ENCODE measurements around the gene SPATA18.
"Not testable (repeated sequence)": the region's sequence is repeated elsewhere in the genome, so short reads cannot be mapped to it uniquely, and the experiment has no call there.

The SPATA18 gene

DNA sequence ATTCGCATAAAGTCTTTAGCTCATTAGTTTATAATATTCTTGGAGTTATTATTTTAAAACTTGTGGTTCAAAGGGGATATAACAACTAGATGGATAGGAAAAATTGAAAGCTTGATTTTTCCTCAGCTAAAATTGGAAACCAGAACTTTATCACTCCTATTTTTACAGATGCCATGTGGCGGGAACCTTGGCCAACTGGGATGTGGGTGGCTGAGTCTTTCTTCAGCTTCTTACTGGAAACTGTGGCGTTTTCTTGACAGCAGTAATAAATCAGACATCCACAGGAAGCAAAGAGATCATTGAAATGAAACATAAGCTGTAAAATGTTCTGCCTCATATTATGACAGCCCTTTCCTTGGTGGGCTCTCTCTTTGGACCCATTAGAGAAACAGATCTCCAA, 84.1 kb downstream of the SPATA18 start:
- H3K27ac ChIP-seq (replicated peaks) = no peak overlapping the region
- no peak for DNase-seq (ENCODE audit: low read depth in 1 of 2, low spot score in 1 of 2)
- H3K27me3 ChIP-seq (ENCODE audit: insufficient read depth, poor library complexity, severe bottlenecking) = no peaks in the 10 kb centered on the region
- H3K4me3 ChIP-seq (replicated peaks; ENCODE audit: insufficient read depth, low read length) = no peak overlapping the region
- TF ChIP-seq, protein P1, sequence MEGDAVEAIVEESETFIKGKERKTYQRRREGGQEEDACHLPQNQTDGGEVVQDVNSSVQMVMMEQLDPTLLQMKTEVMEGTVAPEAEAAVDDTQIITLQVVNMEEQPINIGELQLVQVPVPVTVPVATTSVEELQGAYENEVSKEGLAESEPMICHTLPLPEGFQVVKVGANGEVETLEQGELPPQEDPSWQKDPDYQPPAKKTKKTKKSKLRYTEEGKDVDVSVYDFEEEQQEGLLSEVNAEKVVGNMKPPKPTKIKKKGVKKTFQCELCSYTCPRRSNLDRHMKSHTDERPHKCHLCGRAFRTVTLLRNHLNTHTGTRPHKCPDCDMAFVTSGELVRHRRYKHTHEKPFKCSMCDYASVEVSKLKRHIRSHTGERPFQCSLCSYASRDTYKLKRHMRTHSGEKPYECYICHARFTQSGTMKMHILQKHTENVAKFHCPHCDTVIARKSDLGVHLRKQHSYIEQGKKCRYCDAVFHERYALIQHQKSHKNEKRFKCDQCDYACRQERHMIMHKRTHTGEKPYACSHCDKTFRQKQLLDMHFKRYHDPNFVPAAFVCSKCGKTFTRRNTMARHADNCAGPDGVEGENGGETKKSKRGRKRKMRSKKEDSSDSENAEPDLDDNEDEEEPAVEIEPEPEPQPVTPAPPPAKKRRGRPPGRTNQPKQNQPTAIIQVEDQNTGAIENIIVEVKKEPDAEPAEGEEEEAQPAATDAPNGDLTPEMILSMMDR (IDR thresholded peaks at IDR 0.05; ENCODE audit: insufficient read depth, low read length) = no peak
- no peak for TF ChIP-seq SPI1 (IDR thresholded peaks at IDR 0.05; ENCODE audit: borderline replicate concordance, low read depth)
- TF ChIP-seq, protein P2, sequence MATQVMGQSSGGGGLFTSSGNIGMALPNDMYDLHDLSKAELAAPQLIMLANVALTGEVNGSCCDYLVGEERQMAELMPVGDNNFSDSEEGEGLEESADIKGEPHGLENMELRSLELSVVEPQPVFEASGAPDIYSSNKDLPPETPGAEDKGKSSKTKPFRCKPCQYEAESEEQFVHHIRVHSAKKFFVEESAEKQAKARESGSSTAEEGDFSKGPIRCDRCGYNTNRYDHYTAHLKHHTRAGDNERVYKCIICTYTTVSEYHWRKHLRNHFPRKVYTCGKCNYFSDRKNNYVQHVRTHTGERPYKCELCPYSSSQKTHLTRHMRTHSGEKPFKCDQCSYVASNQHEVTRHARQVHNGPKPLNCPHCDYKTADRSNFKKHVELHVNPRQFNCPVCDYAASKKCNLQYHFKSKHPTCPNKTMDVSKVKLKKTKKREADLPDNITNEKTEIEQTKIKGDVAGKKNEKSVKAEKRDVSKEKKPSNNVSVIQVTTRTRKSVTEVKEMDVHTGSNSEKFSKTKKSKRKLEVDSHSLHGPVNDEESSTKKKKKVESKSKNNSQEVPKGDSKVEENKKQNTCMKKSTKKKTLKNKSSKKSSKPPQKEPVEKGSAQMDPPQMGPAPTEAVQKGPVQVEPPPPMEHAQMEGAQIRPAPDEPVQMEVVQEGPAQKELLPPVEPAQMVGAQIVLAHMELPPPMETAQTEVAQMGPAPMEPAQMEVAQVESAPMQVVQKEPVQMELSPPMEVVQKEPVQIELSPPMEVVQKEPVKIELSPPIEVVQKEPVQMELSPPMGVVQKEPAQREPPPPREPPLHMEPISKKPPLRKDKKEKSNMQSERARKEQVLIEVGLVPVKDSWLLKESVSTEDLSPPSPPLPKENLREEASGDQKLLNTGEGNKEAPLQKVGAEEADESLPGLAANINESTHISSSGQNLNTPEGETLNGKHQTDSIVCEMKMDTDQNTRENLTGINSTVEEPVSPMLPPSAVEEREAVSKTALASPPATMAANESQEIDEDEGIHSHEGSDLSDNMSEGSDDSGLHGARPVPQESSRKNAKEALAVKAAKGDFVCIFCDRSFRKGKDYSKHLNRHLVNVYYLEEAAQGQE (IDR thresholded peaks at IDR 0.05; ENCODE audit: insufficient replicate concordance, low read depth) = no peak
- TF ChIP-seq POLR2AphosphoS5 (IDR thresholded peaks at IDR 0.05; ENCODE audit: low read depth) = no peak
- TF ChIP-seq GABPA (IDR thresholded peaks at IDR 0.05; ENCODE audit: low read depth) = no peak

DNA sequence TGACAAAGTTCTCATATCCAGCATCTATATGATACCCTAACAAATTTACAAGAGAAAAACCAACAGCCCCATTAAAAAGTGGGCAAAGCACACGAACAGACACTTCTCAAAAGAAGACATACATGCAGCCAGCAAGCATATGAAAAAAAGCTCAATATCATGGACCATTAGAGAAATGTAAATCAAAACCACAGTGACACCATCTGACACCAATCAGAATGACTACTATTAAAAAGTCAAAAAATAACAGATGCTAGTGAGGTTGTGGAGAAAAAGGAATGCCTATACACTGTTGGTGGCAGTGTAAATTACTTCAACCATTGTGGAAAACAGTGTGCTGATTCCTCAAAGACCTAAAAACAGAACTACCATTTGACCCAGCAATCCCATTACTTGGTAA, 86.0 kb downstream of the SPATA18 start:
- H3K27ac ChIP-seq (replicated peaks); H3K27me3 ChIP-seq (ENCODE audit: insufficient read depth, poor library complexity, severe bottlenecking); H3K4me3 ChIP-seq (replicated peaks; ENCODE audit: insufficient read depth, low read length); DNase-seq (ENCODE audit: low read depth in 1 of 2, low spot score in 1 of 2): not testable (repeated sequence)

DNA sequence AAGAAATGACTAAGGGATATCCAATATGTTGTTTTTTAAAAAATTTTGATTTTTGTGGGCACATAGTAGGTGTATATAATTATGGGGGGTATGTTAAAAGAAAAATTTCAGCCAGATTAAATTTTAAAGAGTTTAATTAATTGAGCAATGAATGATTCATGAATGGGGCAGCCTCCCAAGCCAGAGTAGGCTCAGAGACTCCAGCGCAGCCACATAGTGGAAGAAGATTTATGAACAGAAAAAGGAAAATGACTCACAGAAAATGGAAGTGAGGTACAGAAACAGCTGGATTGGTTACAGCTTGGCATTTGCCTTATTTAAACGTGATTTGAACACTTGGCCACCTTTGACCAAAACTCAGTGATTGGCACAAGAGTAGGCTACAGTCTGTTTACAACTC, 91.7 kb downstream of the SPATA18 start:
- Histone ChIP-seq H3K27me3 (ENCODE audit: insufficient read depth, poor library complexity, severe bottlenecking) (no peaks in the 10 kb centered on the region), H3K4me3 (replicated peaks; ENCODE audit: insufficient read depth, low read length) (no peak overlapping the region), H3K27ac (replicated peaks) (no peak overlapping the region)
- peak in 1 of 2 experiments; percentile 1 for DNase-seq (ENCODE audit: low read depth in 1 of 2, low spot score in 1 of 2)
- TF ChIP-seq, protein P1 (IDR thresholded peaks at IDR 0.05; ENCODE audit: insufficient read depth, low read length) = no peak
- TF ChIP-seq POLR2AphosphoS5 (IDR thresholded peaks at IDR 0.05; ENCODE audit: low read depth) (no peak), SPI1 (IDR thresholded peaks at IDR 0.05; ENCODE audit: borderline replicate concordance, low read depth) (no peak), GABPA (IDR thresholded peaks at IDR 0.05; ENCODE audit: low read depth) (no peak)
- TF ChIP-seq, protein P2 (IDR thresholded peaks at IDR 0.05; ENCODE audit: insufficient replicate concordance, low read depth) = no peak

DNA sequence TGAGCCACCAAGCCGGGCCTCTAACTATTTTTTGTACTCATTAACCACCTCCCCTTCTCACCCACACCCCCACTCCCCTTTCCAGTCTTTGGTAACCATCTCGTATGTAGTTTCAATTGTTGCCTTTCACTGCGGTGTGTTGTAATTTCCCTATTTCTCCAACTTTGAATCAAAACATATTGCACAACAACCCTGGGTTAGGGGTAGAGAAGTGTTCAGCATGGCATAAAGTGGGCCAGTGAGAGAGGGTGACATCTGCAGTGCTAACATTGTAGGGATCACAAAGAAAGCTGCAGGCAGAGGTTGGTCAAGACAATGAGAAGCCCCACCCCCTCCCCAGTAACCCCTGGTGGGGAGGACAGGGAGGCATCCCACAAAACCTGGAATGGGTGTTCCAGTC, 92.7 kb downstream of the SPATA18 start:
- Histone ChIP-seq H3K27ac (replicated peaks) (no peak overlapping the region), H3K27me3 (ENCODE audit: insufficient read depth, poor library complexity, severe bottlenecking) (no peaks in the 10 kb centered on the region), H3K4me3 (replicated peaks; ENCODE audit: insufficient read depth, low read length) (no peak overlapping the region)
- peak; percentile 40 to 69 for DNase-seq (ENCODE audit: low read depth in 1 of 2, low spot score in 1 of 2)
- TF ChIP-seq POLR2AphosphoS5 (IDR thresholded peaks at IDR 0.05; ENCODE audit: low read depth) (0 out of 2 replicates have a peak, but pooled peaks have one; percentile 18), GABPA (IDR thresholded peaks at IDR 0.05; ENCODE audit: low read depth) (no peak)

DNA sequence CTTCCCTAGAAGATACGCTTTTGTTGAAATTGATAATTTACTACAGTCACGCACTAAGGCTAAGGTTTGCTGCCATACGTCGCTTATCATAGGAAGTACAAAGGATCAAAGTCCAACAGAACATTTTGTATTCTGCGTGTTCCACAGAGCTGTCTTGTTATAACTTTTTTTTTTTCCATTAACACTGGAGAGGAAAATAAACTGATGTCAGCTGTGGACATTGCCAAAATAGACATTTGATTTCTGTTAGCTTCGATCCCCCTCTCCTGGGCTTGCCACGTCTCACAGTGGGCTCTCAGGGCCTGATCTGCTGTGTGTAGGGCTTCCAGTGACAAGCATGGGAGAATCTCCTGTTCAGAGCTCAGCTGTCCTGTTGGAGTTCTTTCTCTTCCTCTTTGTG, 93.3 kb downstream of the SPATA18 start:
- no peak overlapping the region for H3K27ac ChIP-seq (replicated peaks)

More for the DNA sequence above, 93.3 kb downstream of the SPATA18 start:
- Histone ChIP-seq H3K27me3 (ENCODE audit: insufficient read depth, poor library complexity, severe bottlenecking) (no peaks in the 10 kb centered on the region), H3K4me3 (replicated peaks; ENCODE audit: insufficient read depth, low read length) (no peak overlapping the region)
- DNase-seq (ENCODE audit: low read depth in 1 of 2, low spot score in 1 of 2) = no peak
- TF ChIP-seq, protein P2 (IDR thresholded peaks at IDR 0.05; ENCODE audit: insufficient replicate concordance, low read depth) = no peak
- TF ChIP-seq POLR2AphosphoS5 (IDR thresholded peaks at IDR 0.05; ENCODE audit: low read depth) (no peak), GABPA (IDR thresholded peaks at IDR 0.05; ENCODE audit: low read depth) (no peak), SPI1 (IDR thresholded peaks at IDR 0.05; ENCODE audit: borderline replicate concordance, low read depth) (no peak)

Measured in HL-60 (cell line).